ENCODE data around the gene ISY1.

GRCh38 chr3:129087138-129087702 lies 73.6 kb downstream of the ISY1 start:
- TF ChIP-seq CTCF (IDR thresholded peaks at IDR 0.05) (no peak), POLR2A (IDR thresholded peaks at IDR 0.05) (no peak)

Measured in sigmoid colon (tissue), 3 donors.